Measurements from ENCODE around the gene GTF2IRD1.
"Not testable (repeated sequence)": the region's sequence is repeated elsewhere in the genome, so short reads cannot be mapped to it uniquely, and the experiment has no call there.

GTF2IRD1 gene

GRCh38 chr7:74453322-74454011 is at the start of gene GTF2IRD1:
TSS of gene GTF2IRD1 (plus strand) at chr7:74453906. CDS start at chr7:74508081, 54,175 bp downstream.
- DNase-seq (peak; percentile 65), ATAC-seq (peak; percentile 48)

GRCh38 chr7:74404388-74404700 is 49.4 kb upstream of the GTF2IRD1 start:
- ATAC-seq (no peak), DNase-seq (no peak)

- ATAC-seq: no peak
- DNase-seq: no peak
Observed at GRCh38 chr7:74404741-74405140, 49.0 kb upstream of the GTF2IRD1 start.

- peak; percentile 14 for DNase-seq
- ATAC-seq: peak; percentile 24
Observed at GRCh38 chr7:74405191-74405898, 48.4 kb upstream of the GTF2IRD1 start.

GRCh38 chr7:74405899-74406512 is 47.7 kb upstream of the GTF2IRD1 start:
- DNase-seq: no peak
- ATAC-seq: no peak

- ATAC-seq (no peak), DNase-seq (no peak)
Observed at GRCh38 chr7:74407958-74408357, 45.7 kb upstream of the GTF2IRD1 start.

- ATAC-seq (no peak), DNase-seq (no peak)
Observed at GRCh38 chr7:74409571-74409970, 44.1 kb upstream of the GTF2IRD1 start.

- DNase-seq: no peak
- no peak for ATAC-seq
Observed at GRCh38 chr7:74410772-74411171, 42.9 kb upstream of the GTF2IRD1 start.

- DNase-seq, ATAC-seq: not testable (repeated sequence)
Observed at GRCh38 chr7:74411571-74411970, 42.1 kb upstream of the GTF2IRD1 start.

GRCh38 chr7:74412056-74412455 is 41.6 kb upstream of the GTF2IRD1 start:
- ATAC-seq (no peak), DNase-seq (no peak)

- DNase-seq: no peak
- no peak for ATAC-seq
Observed at GRCh38 chr7:74412603-74413002, 41.1 kb upstream of the GTF2IRD1 start.

- not testable (repeated sequence) for DNase-seq, ATAC-seq
Observed at GRCh38 chr7:74414595-74415333, 38.9 kb upstream of the GTF2IRD1 start.

GRCh38 chr7:74417419-74417971 is 36.2 kb upstream of the GTF2IRD1 start:
- DNase-seq: peak; percentile 53
- ATAC-seq: no peak

- DNase-seq (no peak), ATAC-seq (no peak)
Observed at GRCh38 chr7:74418076-74418475, 35.6 kb upstream of the GTF2IRD1 start.

- no peak for ATAC-seq
Observed at GRCh38 chr7:74418538-74418937, 35.2 kb upstream of the GTF2IRD1 start.

GRCh38 chr7:74419232-74419631 is 34.5 kb upstream of the GTF2IRD1 start:
- DNase-seq, ATAC-seq: not testable (repeated sequence)

More at GRCh38 chr7:74418538-74418937, 35.2 kb upstream of the GTF2IRD1 start:
- DNase-seq: no peak

GRCh38 chr7:74420006-74420405 is 33.7 kb upstream of the GTF2IRD1 start:
- ATAC-seq (no peak), DNase-seq (no peak)

- ATAC-seq (no peak), DNase-seq (no peak)
Observed at GRCh38 chr7:74424291-74424880, 29.3 kb upstream of the GTF2IRD1 start.

GRCh38 chr7:74428023-74428422 is 25.7 kb upstream of the GTF2IRD1 start:
- DNase-seq: no peak
- no peak for ATAC-seq

GRCh38 chr7:74429153-74429747 is 24.5 kb upstream of the GTF2IRD1 start:
- no peak for ATAC-seq
- DNase-seq: no peak

- ATAC-seq, DNase-seq: not testable (repeated sequence)
Observed at GRCh38 chr7:74430409-74430808, 23.3 kb upstream of the GTF2IRD1 start.
